Ishikawa (cell line): ENCODE results near the gene NMRAL1.

Experiments used
- RAD21 ChIP-seq: IDR thresholded peaks from 2 replicates; pipeline ENCODE4 v1.6.1; 2012; ENCODE audit warnings: low read depth
- TF ChIP-seq, protein P1 (sequence below): IDR thresholded peaks from 2 replicates; pipeline ENCODE4 v1.6.1; 2012; ENCODE audit warnings: low read depth, mild to moderate bottlenecking

DNA sequence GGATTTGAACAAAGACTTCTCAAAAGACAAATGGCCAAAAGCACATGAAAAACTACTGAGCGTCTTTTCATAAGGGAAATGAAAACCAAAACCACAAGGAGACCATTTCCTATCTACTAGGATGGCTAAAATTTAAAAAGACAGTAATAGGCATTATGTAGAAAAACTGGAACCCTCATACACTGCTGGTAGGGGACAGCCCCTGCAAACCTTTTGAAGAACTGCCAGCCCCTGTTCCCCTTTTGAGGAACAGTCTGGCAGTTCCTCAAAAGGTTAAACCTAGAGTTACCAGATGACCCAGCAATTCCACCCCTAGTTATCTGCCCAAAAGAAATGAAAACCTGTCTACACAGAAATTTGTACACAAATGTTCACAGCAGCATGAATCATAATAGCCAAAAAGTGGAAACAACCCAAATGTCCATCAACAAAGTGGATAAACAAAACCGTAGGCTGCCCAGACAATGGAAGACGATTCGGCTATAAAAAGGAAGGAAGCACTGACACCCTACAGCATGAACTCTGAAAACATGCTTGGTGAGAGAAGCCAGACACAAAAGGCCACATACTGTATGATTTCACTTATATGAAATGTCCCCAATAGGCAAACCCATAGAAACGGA is 41.3 kb upstream of the NMRAL1 start:
- no peak for TF ChIP-seq RAD21
- TF ChIP-seq, protein P1, sequence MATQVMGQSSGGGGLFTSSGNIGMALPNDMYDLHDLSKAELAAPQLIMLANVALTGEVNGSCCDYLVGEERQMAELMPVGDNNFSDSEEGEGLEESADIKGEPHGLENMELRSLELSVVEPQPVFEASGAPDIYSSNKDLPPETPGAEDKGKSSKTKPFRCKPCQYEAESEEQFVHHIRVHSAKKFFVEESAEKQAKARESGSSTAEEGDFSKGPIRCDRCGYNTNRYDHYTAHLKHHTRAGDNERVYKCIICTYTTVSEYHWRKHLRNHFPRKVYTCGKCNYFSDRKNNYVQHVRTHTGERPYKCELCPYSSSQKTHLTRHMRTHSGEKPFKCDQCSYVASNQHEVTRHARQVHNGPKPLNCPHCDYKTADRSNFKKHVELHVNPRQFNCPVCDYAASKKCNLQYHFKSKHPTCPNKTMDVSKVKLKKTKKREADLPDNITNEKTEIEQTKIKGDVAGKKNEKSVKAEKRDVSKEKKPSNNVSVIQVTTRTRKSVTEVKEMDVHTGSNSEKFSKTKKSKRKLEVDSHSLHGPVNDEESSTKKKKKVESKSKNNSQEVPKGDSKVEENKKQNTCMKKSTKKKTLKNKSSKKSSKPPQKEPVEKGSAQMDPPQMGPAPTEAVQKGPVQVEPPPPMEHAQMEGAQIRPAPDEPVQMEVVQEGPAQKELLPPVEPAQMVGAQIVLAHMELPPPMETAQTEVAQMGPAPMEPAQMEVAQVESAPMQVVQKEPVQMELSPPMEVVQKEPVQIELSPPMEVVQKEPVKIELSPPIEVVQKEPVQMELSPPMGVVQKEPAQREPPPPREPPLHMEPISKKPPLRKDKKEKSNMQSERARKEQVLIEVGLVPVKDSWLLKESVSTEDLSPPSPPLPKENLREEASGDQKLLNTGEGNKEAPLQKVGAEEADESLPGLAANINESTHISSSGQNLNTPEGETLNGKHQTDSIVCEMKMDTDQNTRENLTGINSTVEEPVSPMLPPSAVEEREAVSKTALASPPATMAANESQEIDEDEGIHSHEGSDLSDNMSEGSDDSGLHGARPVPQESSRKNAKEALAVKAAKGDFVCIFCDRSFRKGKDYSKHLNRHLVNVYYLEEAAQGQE = no peak
